B cell (primary cell): ENCODE data around the gene COBL. TPM values are rescaled to one million over a fixed set of nuclear protein-coding genes. Genes with fewer than 3 reads are reported as not detected.

Experiments
- ATAC-seq: fragments of 200-7000 bp; cut with Tn5 transposase; one replicate; pipeline ENCODE4 v1.10.0; 2021; ENCODE audit warnings: low read depth, mild to moderate bottlenecking, moderate number of reproducible peaks, moderate library complexity
- CTCF ChIA-PET: fragments of 350-600 bp; sonication (Branson Sonifier 250); formaldehyde crosslinking; loops from one replicate; lab custom pipeline; 2021; ENCODE audit warnings: antibody characterized with exemption, inconsistent platforms; lab: Charles Lee
- POLR2A ChIA-PET: fragments of 350-600 bp; sonication (Branson Sonifier 250); formaldehyde crosslinking; loops from one replicate; lab custom pipeline; 2021; ENCODE audit warnings: antibody characterized with exemption; lab: Charles Lee
- DNase-seq: peaks from one replicate; pipeline ENCODE4 v3.0.0; 2013
- H2AFZ ChIP-seq: 2 replicates; pipeline ENCODE4 v1.6.1; 2012; ENCODE audit warnings: mild to moderate bottlenecking, low read depth, low read length; ENCODE audit not compliant: insufficient read depth, poor library complexity, severe bottlenecking
- H3K27ac ChIP-seq, 2 donors: 1 replicate in 1 of 2; 2 replicates in 1 of 2; pipeline ENCODE4 v1.5.1; 2012 to 2013; ENCODE audit warnings: low read length in 2 of 2, mild to moderate bottlenecking in 2 of 2, moderate library complexity in 1 of 2
- H3K27me3 ChIP-seq, 4 experiments: fragments of 200-600 bp in 1 of 4; sonication (generic) in 1 of 4; replicated peaks in 1 of 4; 1 replicate in 2 of 4; 2 replicates in 2 of 4; pipeline versions ENCODE4 v1.6.1 to v1.7.0; 2013 to 2016; ENCODE audit warnings: low read length in 3 of 4, mild to moderate bottlenecking in 2 of 4, mixed read lengths in 1 of 4, moderate library complexity in 1 of 4; ENCODE audit not compliant: insufficient read depth in 4 of 4, control insufficient read depth in 3 of 4; ENCODE audit errors: control extremely low read depth in 1 of 4
- H3K36me3 ChIP-seq, 2 experiments: replicated peaks in 1 of 2; 1 replicate in 1 of 2; 2 replicates in 1 of 2; pipeline versions ENCODE4 v1.6.1 to v1.7.1; 2013; ENCODE audit warnings: low read length in 1 of 2; ENCODE audit not compliant: insufficient read depth in 2 of 2, control insufficient read depth in 1 of 2; ENCODE audit errors: control extremely low read depth in 1 of 2, extremely low read depth in 1 of 2
- H3K4me1 ChIP-seq, 2 donors: fragments of 200-600 bp in 1 of 2; sonication (generic) in 1 of 2; 1 replicate in 1 of 2; 2 replicates in 1 of 2; pipeline versions ENCODE4 v1.5.1 to v1.6.1; 2013 to 2017; ENCODE audit warnings: low read length in 2 of 2; ENCODE audit not compliant: control insufficient read depth in 2 of 2, insufficient read depth in 2 of 2
- H3K4me2 ChIP-seq: replicated peaks from 2 replicates; pipeline ENCODE3; 2012; ENCODE audit warnings: mild to moderate bottlenecking, low read depth, low read length; ENCODE audit not compliant: poor library complexity, severe bottlenecking
- H3K4me3 ChIP-seq, 5 experiments: fragments of 200-600 bp in 1 of 5; sonication (generic) in 1 of 5; 1 replicate in 3 of 5; 2 replicates in 2 of 5; pipeline versions ENCODE4 v1.5.1 to v1.7.0; 2011 to 2016; ENCODE audit warnings: low read length in 4 of 5, mild to moderate bottlenecking in 4 of 5, low read depth in 2 of 5, control low read depth in 1 of 5, moderate library complexity in 1 of 5; ENCODE audit not compliant: insufficient read depth in 1 of 5; ENCODE audit errors: control extremely low read depth in 1 of 5, extremely low read depth in 1 of 5
- H3K79me2 ChIP-seq: fragments of 200-600 bp; sonication (generic); one replicate; pipeline ENCODE4 v1.6.0; 2016; ENCODE audit warnings: low read length; ENCODE audit not compliant: control insufficient read depth, insufficient read depth
- H3K9ac ChIP-seq: fragments of 200-600 bp; sonication (generic); 2 replicates; pipeline ENCODE4 v1.6.1; 2017; ENCODE audit warnings: mild to moderate bottlenecking, low read length, moderate library complexity
- H3K9me3 ChIP-seq, 3 donors: one replicate each; pipeline versions ENCODE4 v1.6.1 to v1.7.1; 2013; ENCODE audit warnings: low read length in 2 of 3; ENCODE audit not compliant: control insufficient read depth in 2 of 3, insufficient read depth in 1 of 3; ENCODE audit errors: control extremely low read depth in 1 of 3
- H4K20me1 ChIP-seq: 2 replicates; pipeline ENCODE4 v1.6.0; 2012; ENCODE audit warnings: mild to moderate bottlenecking, low read length; ENCODE audit not compliant: insufficient read depth, control insufficient read depth, poor library complexity, severe bottlenecking
- H3K27ac Mint-ChIP-seq: one replicate; pipeline ENCODE4 v1.8.0; 2021; ENCODE audit warnings: mixed read lengths
- H3K27me3 Mint-ChIP-seq: one replicate; pipeline ENCODE4 v1.8.0; 2021; ENCODE audit warnings: mixed read lengths
- H3K4me1 Mint-ChIP-seq: one replicate; pipeline ENCODE4 v1.8.0; 2021; ENCODE audit warnings: mixed read lengths
- H3K4me3 Mint-ChIP-seq: one replicate; pipeline ENCODE4 v1.8.0; 2021; ENCODE audit warnings: mixed read lengths
- H3K9me3 Mint-ChIP-seq: one replicate; pipeline ENCODE4 v1.8.0; 2022; ENCODE audit warnings: mixed read lengths; ENCODE audit not compliant: insufficient read depth
- EZH2 ChIP-seq: IDR thresholded peaks from 2 replicates; pipeline ENCODE4 v1.6.1; 2012; ENCODE audit warnings: borderline replicate concordance, low read depth, mild to moderate bottlenecking, moderate library complexity, low read length; ENCODE audit not compliant: insufficient read depth, poor library complexity, severe bottlenecking
- WGBS: methylation state at CpG from one replicate; pipeline ENCODE4 v1.1.5; 2013; ENCODE audit warnings: missing lambda C conversion rate; ENCODE audit not compliant: insufficient coverage; 5-methylcytosine and 5-hydroxymethylcytosine counted together
- intact Hi-C: fragments of 100-400 bp; cut with micrococcal nuclease; formaldehyde crosslinking; loops from one replicate; pipeline ENCODE4 v1.10.0; 2022
- polyA plus RNA-seq: library from polyadenylated mRNA; depleted of rRNA; stranded (reverse); fragments of >200 nt; gene quantifications from 2 replicates; pipeline ENCODE4 v1.2.3, GENCODE V29; 2012
- total RNA-seq, 2 donors: library from RNA; stranded (reverse); fragments of 120-200 nt in 1 of 2; gene quantifications; 1 replicate in 1 of 2; 2 replicates in 1 of 2; pipeline versions ENCODE4 v1.2.3 to v1.2.4, GENCODE V29; 2013 to 2022
- TF ChIP-seq, protein P1 (sequence below): fragments of 200-600 bp; IDR thresholded peaks from one replicate; pipeline ENCODE4 v1.8.0; 2022; ENCODE audit warnings: antibody characterized with exemption, mild to moderate bottlenecking

The COBL gene
- total and polyA plus RNA-seq, 2 donors (not counting 1 experiment from before 2014, with no cell fraction given): not detected

DNA sequence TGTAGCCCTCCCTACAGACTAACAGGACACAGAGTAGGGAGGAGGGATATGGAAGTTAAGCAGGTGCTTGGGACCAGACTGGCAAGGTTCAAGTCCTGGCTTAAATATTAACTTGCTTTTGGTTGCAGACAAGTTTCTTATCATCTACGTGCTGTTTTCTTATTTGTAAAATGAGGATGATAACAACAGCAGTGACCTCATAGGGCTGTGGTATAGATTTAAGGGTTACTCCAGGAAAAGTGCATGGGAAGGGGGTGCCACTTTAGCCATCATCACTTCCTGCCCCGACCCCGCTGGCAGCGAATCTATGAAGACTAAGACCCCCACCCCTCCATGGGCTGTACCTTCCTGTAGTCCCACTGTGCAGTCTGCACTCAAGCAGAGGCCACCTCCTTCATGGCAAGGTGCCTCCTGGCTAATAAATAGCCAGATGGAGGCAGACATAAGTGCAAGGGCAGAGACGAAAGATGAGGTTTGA is 250.2 kb downstream of the COBL start:
- CTCF ChIA-PET: no interaction called here
- WGBS: no CpG with 5 or more reads among the region's 5 CpGs
- H3K4me3 Mint-ChIP-seq: no peak overlapping the region
- Histone ChIP-seq H3K4me1 (no peaks in the 10 kb centered on the region), H3K4me2 (no peak overlapping the region), H3K27me3 (no peaks in the 10 kb centered on the region), H3K27ac (no peak overlapping the region), H3K9me3 (no peaks in the 10 kb centered on the region), H2AFZ (no peak overlapping the region), H3K9ac (no peak overlapping the region), H3K4me3 (no peak overlapping the region), H4K20me1 (no peaks in the 10 kb centered on the region), H3K36me3 (no peaks in the 10 kb centered on the region), H3K79me2 (no peaks in the 10 kb centered on the region)
- H3K27ac Mint-ChIP-seq: no peak overlapping the region
- intact Hi-C loops: no loop called here
- no peak for TF ChIP-seq EZH2
- TF ChIP-seq, protein P1, sequence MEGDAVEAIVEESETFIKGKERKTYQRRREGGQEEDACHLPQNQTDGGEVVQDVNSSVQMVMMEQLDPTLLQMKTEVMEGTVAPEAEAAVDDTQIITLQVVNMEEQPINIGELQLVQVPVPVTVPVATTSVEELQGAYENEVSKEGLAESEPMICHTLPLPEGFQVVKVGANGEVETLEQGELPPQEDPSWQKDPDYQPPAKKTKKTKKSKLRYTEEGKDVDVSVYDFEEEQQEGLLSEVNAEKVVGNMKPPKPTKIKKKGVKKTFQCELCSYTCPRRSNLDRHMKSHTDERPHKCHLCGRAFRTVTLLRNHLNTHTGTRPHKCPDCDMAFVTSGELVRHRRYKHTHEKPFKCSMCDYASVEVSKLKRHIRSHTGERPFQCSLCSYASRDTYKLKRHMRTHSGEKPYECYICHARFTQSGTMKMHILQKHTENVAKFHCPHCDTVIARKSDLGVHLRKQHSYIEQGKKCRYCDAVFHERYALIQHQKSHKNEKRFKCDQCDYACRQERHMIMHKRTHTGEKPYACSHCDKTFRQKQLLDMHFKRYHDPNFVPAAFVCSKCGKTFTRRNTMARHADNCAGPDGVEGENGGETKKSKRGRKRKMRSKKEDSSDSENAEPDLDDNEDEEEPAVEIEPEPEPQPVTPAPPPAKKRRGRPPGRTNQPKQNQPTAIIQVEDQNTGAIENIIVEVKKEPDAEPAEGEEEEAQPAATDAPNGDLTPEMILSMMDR: no peak
- DNase-seq (no peak), ATAC-seq (no peak)
- no peaks in the 10 kb centered on the region for H3K27me3 Mint-ChIP-seq
- no peaks in the 10 kb centered on the region for H3K4me1 Mint-ChIP-seq
- POLR2A ChIA-PET: no interaction called here
- no peaks in the 10 kb centered on the region for H3K9me3 Mint-ChIP-seq

DNA sequence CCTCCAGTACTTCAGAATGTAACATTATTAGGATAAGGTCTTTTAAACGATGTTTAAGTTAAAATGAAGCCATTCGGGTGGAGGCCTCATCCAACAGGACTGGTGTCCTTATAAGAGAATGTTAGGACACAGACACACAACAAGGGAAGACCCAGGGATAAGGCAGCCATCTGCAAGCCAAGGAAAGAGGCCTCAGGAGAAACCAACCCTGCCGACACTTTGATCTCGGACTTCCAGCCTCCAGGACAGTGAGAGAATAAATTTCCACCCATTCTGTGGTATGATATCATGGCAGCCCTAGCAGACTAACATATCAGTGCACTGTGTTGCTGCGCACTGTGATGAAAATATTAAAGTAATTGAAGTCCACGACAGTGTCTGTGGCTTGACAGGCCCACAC is 250.8 kb downstream of the COBL start:
- Histone ChIP-seq H3K4me1 (no peaks in the 10 kb centered on the region), H3K4me3 (no peak overlapping the region), H3K27ac (no peak overlapping the region), H3K79me2 (no peaks in the 10 kb centered on the region), H3K27me3 (no peaks in the 10 kb centered on the region), H4K20me1 (no peaks in the 10 kb centered on the region), H3K4me2 (no peak overlapping the region), H3K9ac (no peak overlapping the region), H3K36me3 (no peaks in the 10 kb centered on the region), H3K9me3 (no peaks in the 10 kb centered on the region), H2AFZ (no peak overlapping the region)
- DNase-seq: no peak
- Mint-ChIP-seq H3K27me3 (no peaks in the 10 kb centered on the region), H3K4me3 (no peak overlapping the region), H3K27ac (no peak overlapping the region), H3K4me1 (no peaks in the 10 kb centered on the region), H3K9me3 (no peaks in the 10 kb centered on the region)
- WGBS: 100% methylated on average over 4 of the region's 6 CpGs
- TF ChIP-seq, protein P1: no peak
- TF ChIP-seq EZH2: no peak
- ChIA-PET CTCF (no interaction called here), POLR2A (no interaction called here)
- no peak for ATAC-seq
- intact Hi-C loops: no loop called here
